HEK293 (cell line): ENCODE measurements around the gene ZNHIT1.

Experiments used
- CTCF ChIA-PET: fragments of 350-600 bp; formaldehyde crosslinking; extraction: SDS; loops from one replicate; lab custom pipeline; 2021; ENCODE audit warnings: antibody characterized with exemption; lab: Yijun Ruan, JAX
- POLR2A ChIA-PET: fragments of 300-600 bp; formaldehyde crosslinking; extraction: SDS; loops from one replicate; lab custom pipeline; 2020; ENCODE audit warnings: antibody characterized with exemption, inconsistent platforms; lab: Yijun Ruan, JAX
- H3K27ac ChIP-seq: fragments of 200-500 bp; sonication (Bioruptor generic); 2 replicates; pipeline ENCODE4 v1.5.1; 2014; ENCODE audit warnings: low read depth, low read length, control low read depth, inconsistent platforms; ENCODE audit errors: extremely low read depth
- H3K36me3 ChIP-seq, 2 experiments: fragments of 200-500 bp in 1 of 2; sonication (Bioruptor generic) in 1 of 2; 1 replicate in 1 of 2; 2 replicates in 1 of 2; pipeline ENCODE4 v1.5.1; 2014 to 2017; ENCODE audit warnings: inconsistent platforms in 2 of 2, low read length in 2 of 2; ENCODE audit not compliant: control insufficient read depth in 2 of 2, insufficient read depth in 1 of 2
- H3K4me1 ChIP-seq: fragments of 200-500 bp; sonication (Bioruptor generic); 2 replicates; pipeline ENCODE4 v1.5.1; 2014; ENCODE audit warnings: mild to moderate bottlenecking, low read length, inconsistent platforms; ENCODE audit not compliant: control insufficient read depth, insufficient read depth
- H3K4me3 ChIP-seq: 2 replicates; pipeline ENCODE4 v1.5.1; 2011; ENCODE audit warnings: low read depth, mild to moderate bottlenecking, control low read depth, low read length, moderate library complexity
- H3K9me3 ChIP-seq: fragments of 200-500 bp; sonication (Bioruptor generic); 2 replicates; pipeline ENCODE4 v1.5.1; 2014; ENCODE audit warnings: low read depth, low read length, inconsistent platforms; ENCODE audit not compliant: control insufficient read depth, insufficient read depth
- EGR2 ChIP-seq: fragments of 450-650 bp; formaldehyde crosslinking; IDR thresholded peaks from 2 replicates; pipeline ENCODE4 v1.5.1; 2016; ENCODE audit warnings: low read depth, missing biosample characterization, missing genetic modification characterization
- GLIS1 ChIP-seq: fragments of 450-650 bp; formaldehyde crosslinking; IDR thresholded peaks from 2 replicates; pipeline ENCODE4 v1.5.1; 2016; ENCODE audit warnings: missing biosample characterization, missing genetic modification characterization
- GLIS2 ChIP-seq: fragments of 450-650 bp; formaldehyde crosslinking; IDR thresholded peaks from 2 replicates; pipeline ENCODE4 v1.5.1; 2016; ENCODE audit warnings: missing biosample characterization, missing genetic modification characterization
- HOXA7 ChIP-seq: sonication (generic); formaldehyde crosslinking; IDR thresholded peaks from 2 replicates; pipeline ENCODE4 v1.8.1; 2022; ENCODE audit warnings: missing genetic modification reagents, borderline replicate concordance
- SP3 ChIP-seq: fragments of 450-650 bp; formaldehyde crosslinking; IDR thresholded peaks from 2 replicates; pipeline ENCODE4 v1.5.1; 2016; ENCODE audit warnings: missing biosample characterization, missing genetic modification characterization
- YY1 ChIP-seq: fragments of 450-650 bp; formaldehyde crosslinking; IDR thresholded peaks from 2 replicates; pipeline ENCODE4 v1.5.1; 2018; ENCODE audit warnings: missing biosample characterization, missing genetic modification characterization
- ZBTB26 ChIP-seq: fragments of 450-650 bp; formaldehyde crosslinking; optimal IDR thresholded peaks from 2 replicates; pipeline ENCODE3; 2016; ENCODE audit warnings: missing biosample characterization, mild to moderate bottlenecking, missing genetic modification characterization
- ZBTB8A ChIP-seq: fragments of 450-650 bp; formaldehyde crosslinking; IDR thresholded peaks from 2 replicates; pipeline ENCODE4 v1.5.1; 2016; ENCODE audit warnings: missing biosample characterization, missing genetic modification characterization
- ZFHX2 ChIP-seq: fragments of 450-650 bp; formaldehyde crosslinking; conservative IDR thresholded peaks from 2 replicates; pipeline ENCODE4 v1.5.1; 2016; ENCODE audit warnings: missing biosample characterization, missing genetic modification characterization
- ZIC2 ChIP-seq: fragments of 450-650 bp; formaldehyde crosslinking; IDR thresholded peaks from 2 replicates; pipeline ENCODE4 v1.5.1; 2016; ENCODE audit warnings: missing biosample characterization, missing genetic modification characterization
- ZNF10 ChIP-seq: fragments of 450-650 bp; formaldehyde crosslinking; IDR thresholded peaks from 2 replicates; pipeline ENCODE4 v1.5.1; 2017; ENCODE audit warnings: missing biosample characterization, missing genetic modification characterization
- ZNF146 ChIP-seq: fragments of 450-650 bp; formaldehyde crosslinking; IDR thresholded peaks from 2 replicates; pipeline ENCODE4 v1.5.1; 2016; ENCODE audit warnings: missing biosample characterization, missing genetic modification characterization
- ZNF214 ChIP-seq: fragments of 450-650 bp; formaldehyde crosslinking; IDR thresholded peaks from 2 replicates; pipeline ENCODE4 v1.5.1; 2017; ENCODE audit warnings: missing biosample characterization, mild to moderate bottlenecking, missing genetic modification characterization, borderline replicate concordance
- ZNF449 ChIP-seq: fragments of 450-650 bp; formaldehyde crosslinking; IDR thresholded peaks from 2 replicates; pipeline ENCODE4 v1.5.1; 2017; ENCODE audit warnings: missing biosample characterization, mild to moderate bottlenecking, missing genetic modification characterization, moderate library complexity
- ZNF521 ChIP-seq: fragments of 450-650 bp; formaldehyde crosslinking; IDR thresholded peaks from 2 replicates; pipeline ENCODE4 v1.5.1; 2017; ENCODE audit warnings: missing biosample characterization, mild to moderate bottlenecking, missing genetic modification characterization
- ZNF530 ChIP-seq: fragments of 450-650 bp; formaldehyde crosslinking; IDR thresholded peaks from 2 replicates; pipeline ENCODE4 v1.5.1; 2016; ENCODE audit warnings: low read depth, missing biosample characterization, missing genetic modification characterization
- ZNF623 ChIP-seq: fragments of 450-650 bp; formaldehyde crosslinking; IDR thresholded peaks from 2 replicates; pipeline ENCODE4 v1.5.1; 2016; ENCODE audit warnings: missing biosample characterization, missing genetic modification characterization
- ZNF626 ChIP-seq: fragments of 450-650 bp; sonication (Bioruptor Pico); formaldehyde crosslinking; IDR thresholded peaks from 2 replicates; pipeline ENCODE4 v1.5.1; 2018; ENCODE audit warnings: missing biosample characterization, missing genetic modification characterization, inconsistent platforms
- ZNF777 ChIP-seq: fragments of 450-650 bp; formaldehyde crosslinking; IDR thresholded peaks from 2 replicates; pipeline ENCODE4 v1.5.1; 2017; ENCODE audit warnings: missing biosample characterization, missing genetic modification characterization, borderline replicate concordance
- ZSCAN23 ChIP-seq: fragments of 450-650 bp; formaldehyde crosslinking; IDR thresholded peaks from 2 replicates; pipeline ENCODE4 v1.5.1; 2016; ENCODE audit warnings: missing biosample characterization, missing genetic modification characterization
- ZSCAN4 ChIP-seq: fragments of 450-650 bp; formaldehyde crosslinking; IDR thresholded peaks from 2 replicates; pipeline ENCODE4 v1.5.1; 2017; ENCODE audit warnings: missing biosample characterization, missing genetic modification characterization
- TF ChIP-seq, protein P1 (sequence below): fragments of 450-650 bp; formaldehyde crosslinking; IDR thresholded peaks from 2 replicates; pipeline ENCODE4 v1.5.1; 2016; ENCODE audit warnings: missing biosample characterization, missing genetic modification characterization
- TF ChIP-seq, protein P2 (sequence below): fragments of 450-650 bp; formaldehyde crosslinking; IDR thresholded peaks from 2 replicates; pipeline ENCODE4 v1.5.1; 2016; ENCODE audit warnings: missing biosample characterization, missing genetic modification characterization

Gene ZNHIT1

DNA sequence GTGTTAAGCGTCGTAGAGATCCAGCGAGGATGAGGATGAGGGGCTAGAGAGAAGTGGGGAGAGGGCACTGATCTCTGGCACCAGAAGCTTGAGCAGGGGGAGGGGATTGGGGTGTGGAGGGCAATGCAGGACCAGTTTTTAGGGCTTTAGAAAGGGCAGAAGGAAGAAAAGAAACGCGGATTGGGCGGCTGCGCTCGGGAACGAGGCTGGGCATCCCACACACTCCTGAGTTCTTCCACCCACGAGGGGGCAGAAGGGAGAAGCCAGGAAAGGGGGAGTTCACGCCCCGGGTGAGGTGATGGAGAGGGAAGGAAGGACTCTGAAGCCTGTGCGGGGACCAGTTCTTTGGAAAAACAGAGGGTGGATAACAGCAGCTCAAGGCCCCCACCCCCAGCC is 46.5 kb upstream of the ZNHIT1 start:
- Histone ChIP-seq H3K9me3 (no peaks in the 10 kb centered on the region), H3K27ac (no peak overlapping the region), H3K4me3 (no peak overlapping the region), H3K36me3 (no peaks in the 10 kb centered on the region), H3K4me1 (peaks cover 13% of the 10 kb centered on the region)
- CTCF ChIA-PET: interaction anchor here (0.6 to 2.7 kb wide), 10 partner anchors 9 to 1098 kb away, joined by 3 to 40 read pairs (median 4); no protein-coding TSS in a partner anchor
- TF ChIP-seq SP3 (tag by site-specific recombination): no peak
- TF ChIP-seq EGR2 (tag by site-specific recombination): peak; percentile 78
- TF ChIP-seq ZFHX2 (tag by site-specific recombination): peak; percentile 83
- TF ChIP-seq, protein P1, sequence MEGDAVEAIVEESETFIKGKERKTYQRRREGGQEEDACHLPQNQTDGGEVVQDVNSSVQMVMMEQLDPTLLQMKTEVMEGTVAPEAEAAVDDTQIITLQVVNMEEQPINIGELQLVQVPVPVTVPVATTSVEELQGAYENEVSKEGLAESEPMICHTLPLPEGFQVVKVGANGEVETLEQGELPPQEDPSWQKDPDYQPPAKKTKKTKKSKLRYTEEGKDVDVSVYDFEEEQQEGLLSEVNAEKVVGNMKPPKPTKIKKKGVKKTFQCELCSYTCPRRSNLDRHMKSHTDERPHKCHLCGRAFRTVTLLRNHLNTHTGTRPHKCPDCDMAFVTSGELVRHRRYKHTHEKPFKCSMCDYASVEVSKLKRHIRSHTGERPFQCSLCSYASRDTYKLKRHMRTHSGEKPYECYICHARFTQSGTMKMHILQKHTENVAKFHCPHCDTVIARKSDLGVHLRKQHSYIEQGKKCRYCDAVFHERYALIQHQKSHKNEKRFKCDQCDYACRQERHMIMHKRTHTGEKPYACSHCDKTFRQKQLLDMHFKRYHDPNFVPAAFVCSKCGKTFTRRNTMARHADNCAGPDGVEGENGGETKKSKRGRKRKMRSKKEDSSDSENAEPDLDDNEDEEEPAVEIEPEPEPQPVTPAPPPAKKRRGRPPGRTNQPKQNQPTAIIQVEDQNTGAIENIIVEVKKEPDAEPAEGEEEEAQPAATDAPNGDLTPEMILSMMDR (tag by site-specific recombination): peak; percentile 38; the same call in 1 of the 2 replicates
- POLR2A ChIA-PET: no interaction called here

DNA sequence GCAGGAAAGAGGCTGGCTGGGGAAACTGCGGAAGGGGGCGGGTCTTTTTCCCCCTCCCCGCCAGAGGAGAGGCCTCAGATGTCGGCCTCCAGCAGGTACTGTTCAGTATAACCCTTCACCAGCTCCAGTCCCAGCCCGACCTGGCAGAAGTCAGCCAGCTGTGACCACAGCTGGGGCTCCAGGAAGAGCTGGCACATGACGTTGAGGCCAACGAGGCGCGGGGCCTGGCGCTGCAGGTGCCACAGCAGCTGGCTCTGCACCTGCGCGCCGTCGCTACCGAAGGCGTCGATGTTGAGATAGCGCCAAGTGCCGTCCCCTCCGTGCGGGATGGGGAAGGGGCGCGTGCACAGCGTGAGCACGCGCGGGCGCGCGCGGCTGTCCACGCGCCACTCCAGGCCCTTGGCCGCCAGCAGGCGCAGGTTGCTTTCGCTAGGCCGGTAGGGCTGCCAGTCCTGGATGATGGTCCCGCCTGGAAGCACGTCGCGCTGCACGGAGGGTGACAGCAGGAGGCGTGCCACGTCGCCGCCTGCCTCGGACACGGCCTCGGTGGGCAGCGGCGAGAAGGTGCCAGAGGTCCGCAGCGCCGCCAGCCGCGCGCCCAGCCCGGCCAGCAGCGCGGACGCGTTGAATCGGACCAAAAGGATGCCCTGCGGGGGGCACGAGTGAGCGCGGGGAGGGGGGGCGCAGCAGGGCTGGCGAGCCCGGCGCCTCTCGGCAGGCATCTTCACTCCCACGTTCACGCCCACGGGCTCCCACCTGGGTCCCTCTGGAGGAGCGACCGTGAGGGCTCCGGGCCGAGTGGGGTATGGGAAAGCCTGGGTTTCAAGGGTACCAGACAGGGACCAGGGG is 45.7 kb upstream of the ZNHIT1 start:
- Histone ChIP-seq H3K9me3 (no peaks in the 10 kb centered on the region), H3K27ac (no peak overlapping the region), H3K4me1 (peaks cover 8% of the 10 kb centered on the region; the same call in 1 of the 2 replicates), H3K36me3 (no peaks in the 10 kb centered on the region), H3K4me3 (no peak overlapping the region)
- ChIA-PET POLR2A (no interaction called here), CTCF (interaction anchor here (0.7 to 2.7 kb wide), 6 partner anchors 21 to 114 kb away, joined by 4 to 40 read pairs (median 6); no protein-coding TSS in a partner anchor)
- TF ChIP-seq GLIS1 (peak; percentile 76; the same call in 1 of the 2 replicates), ZNF521 (tag by site-specific recombination) (no peak), ZSCAN4 (tag by site-specific recombination) (no peak), ZNF777 (tag by site-specific recombination) (peak; percentile 66; the same call in 1 of the 2 replicates), ZNF626 (no peak), ZSCAN23 (tag by site-specific recombination) (no peak), HOXA7 (CRISPR knock-in tag) (no peak), ZNF214 (tag by site-specific recombination) (no peak), ZNF623 (tag by site-specific recombination) (no peak), ZNF10 (tag by site-specific recombination) (0 out of 2 replicates have a peak, but pooled peaks have one; percentile 26), ZBTB26 (tag by site-specific recombination) (peak; percentile 93), ZBTB8A (tag by site-specific recombination) (peak; percentile 75), ZIC2 (peak; percentile 93), ZNF146 (no peak), EGR2 (tag by site-specific recombination) (peak; percentile 78), ZNF449 (tag by site-specific recombination) (peak; percentile 10; the same call in 1 of the 2 replicates), GLIS2 (tag by site-specific recombination) (peak; percentile 73; the same call in 1 of the 2 replicates), YY1 (tag by site-specific recombination) (no peak), ZNF530 (tag by site-specific recombination) (no peak)
- TF ChIP-seq, protein P2, sequence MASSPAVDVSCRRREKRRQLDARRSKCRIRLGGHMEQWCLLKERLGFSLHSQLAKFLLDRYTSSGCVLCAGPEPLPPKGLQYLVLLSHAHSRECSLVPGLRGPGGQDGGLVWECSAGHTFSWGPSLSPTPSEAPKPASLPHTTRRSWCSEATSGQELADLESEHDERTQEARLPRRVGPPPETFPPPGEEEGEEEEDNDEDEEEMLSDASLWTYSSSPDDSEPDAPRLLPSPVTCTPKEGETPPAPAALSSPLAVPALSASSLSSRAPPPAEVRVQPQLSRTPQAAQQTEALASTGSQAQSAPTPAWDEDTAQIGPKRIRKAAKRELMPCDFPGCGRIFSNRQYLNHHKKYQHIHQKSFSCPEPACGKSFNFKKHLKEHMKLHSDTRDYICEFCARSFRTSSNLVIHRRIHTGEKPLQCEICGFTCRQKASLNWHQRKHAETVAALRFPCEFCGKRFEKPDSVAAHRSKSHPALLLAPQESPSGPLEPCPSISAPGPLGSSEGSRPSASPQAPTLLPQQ (tag by site-specific recombination): no peak
- TF ChIP-seq, protein P1 (tag by site-specific recombination): peak; percentile 77; the same call in 1 of the 2 replicates
